Measurements from ENCODE around the gene NRCAM. TPM values are rescaled to one million over a fixed set of nuclear protein-coding genes. Genes with fewer than 3 reads are reported as not detected.

NRCAM gene
- polyA plus RNA-seq, 3 donors = not detected

GRCh38 chr7:108479751-108480150, 23.5 kb upstream of the NRCAM start:
- H3K27ac ChIP-seq (ENCODE audit: low read depth in 1 of 2, low read length in 2 of 2) = no peak overlapping the region
- peaks cover 58 to 94% of the 10 kb centered on the region in 2 donors for H3K36me3 ChIP-seq (replicated peaks in 1 of 2; ENCODE audit: control insufficient read depth in 1 of 2, insufficient read depth in 2 of 2, low read length in 2 of 2)
- H3K4me2 ChIP-seq (replicated peaks; ENCODE audit: extremely low read depth, low read length, poor library complexity, severe bottlenecking) = no peak overlapping the region
- no peak for DNase-seq
- H3K9me3 Mint-ChIP-seq = peaks cover 0 to under 1% (median 0%) of the 10 kb centered on the region in 7 donors
- H3K27ac Mint-ChIP-seq = no peak overlapping the region
- no peaks in the 10 kb centered on the region for H3K27me3 ChIP-seq (ENCODE audit: control insufficient read depth in 2 of 2, insufficient read depth in 2 of 2, low read length in 2 of 2)
- H3K27me3 Mint-ChIP-seq (ENCODE audit: low read depth in 3 of 3) = no peaks in the 10 kb centered on the region
- H3K4me3 Mint-ChIP-seq = no peak overlapping the region
- no peaks in the 10 kb centered on the region for H3K4me1 ChIP-seq (ENCODE audit: control insufficient read depth in 1 of 2, insufficient read depth in 2 of 2, low read length in 2 of 2)
- no peak overlapping the region for H3K4me3 ChIP-seq (replicated peaks in 1 of 3; ENCODE audit: low read depth in 2 of 3, low read length in 3 of 3)
- H3K9me3 ChIP-seq (replicated peaks in 1 of 2; ENCODE audit: control insufficient read depth in 1 of 2, insufficient read depth in 1 of 2, low read length in 2 of 2) = no peaks in the 10 kb centered on the region
- no peaks in the 10 kb centered on the region for H3K4me1 Mint-ChIP-seq
- no peaks in the 10 kb centered on the region for H3K79me2 ChIP-seq (ENCODE audit: insufficient read depth, low read length)
- H2AFZ ChIP-seq (ENCODE audit: insufficient read depth, low read depth, low read length, poor library complexity, severe bottlenecking) = no peak overlapping the region
- 100% methylated on average over 1 of the region's 2 CpGs for WGBS (ENCODE audit: insufficient coverage)
- intact Hi-C loops (cut with micrococcal nuclease) = no loop called here
- TF ChIP-seq, protein P1, sequence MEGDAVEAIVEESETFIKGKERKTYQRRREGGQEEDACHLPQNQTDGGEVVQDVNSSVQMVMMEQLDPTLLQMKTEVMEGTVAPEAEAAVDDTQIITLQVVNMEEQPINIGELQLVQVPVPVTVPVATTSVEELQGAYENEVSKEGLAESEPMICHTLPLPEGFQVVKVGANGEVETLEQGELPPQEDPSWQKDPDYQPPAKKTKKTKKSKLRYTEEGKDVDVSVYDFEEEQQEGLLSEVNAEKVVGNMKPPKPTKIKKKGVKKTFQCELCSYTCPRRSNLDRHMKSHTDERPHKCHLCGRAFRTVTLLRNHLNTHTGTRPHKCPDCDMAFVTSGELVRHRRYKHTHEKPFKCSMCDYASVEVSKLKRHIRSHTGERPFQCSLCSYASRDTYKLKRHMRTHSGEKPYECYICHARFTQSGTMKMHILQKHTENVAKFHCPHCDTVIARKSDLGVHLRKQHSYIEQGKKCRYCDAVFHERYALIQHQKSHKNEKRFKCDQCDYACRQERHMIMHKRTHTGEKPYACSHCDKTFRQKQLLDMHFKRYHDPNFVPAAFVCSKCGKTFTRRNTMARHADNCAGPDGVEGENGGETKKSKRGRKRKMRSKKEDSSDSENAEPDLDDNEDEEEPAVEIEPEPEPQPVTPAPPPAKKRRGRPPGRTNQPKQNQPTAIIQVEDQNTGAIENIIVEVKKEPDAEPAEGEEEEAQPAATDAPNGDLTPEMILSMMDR (IDR thresholded peaks at IDR 0.05) = no peak
- H4K20me1 ChIP-seq (ENCODE audit: insufficient read depth, low read length) = no peaks in the 10 kb centered on the region
- no peak overlapping the region for H3K9ac ChIP-seq (ENCODE audit: insufficient read depth, low read length, poor library complexity, severe bottlenecking)
- H3K36me3 Mint-ChIP-seq = peaks cover 74 to 80% of the 10 kb centered on the region in 2 donors

DNA sequence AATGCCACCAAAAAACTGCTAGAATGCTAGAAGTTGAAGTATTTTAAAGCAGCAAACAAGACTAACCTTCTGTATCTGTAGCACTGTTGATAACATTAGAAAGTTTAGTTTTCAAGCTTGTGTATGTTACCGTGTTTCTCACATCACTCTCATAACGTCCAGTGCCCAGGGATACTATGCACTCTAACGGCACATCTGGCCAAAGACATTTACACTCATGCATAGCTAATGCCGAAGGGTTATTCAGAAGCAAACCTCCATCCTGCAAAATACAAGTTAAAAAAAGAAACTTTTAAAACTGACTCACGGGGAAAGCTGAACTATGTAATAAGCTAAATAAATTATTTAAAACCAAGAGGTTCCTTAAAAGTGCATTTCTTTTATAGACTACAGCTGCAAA, 22.9 kb upstream of the NRCAM start:
- Mint-ChIP-seq H3K4me3 (no peak overlapping the region), H3K4me1 (no peaks in the 10 kb centered on the region), H3K36me3 (peaks cover 77 to 82% of the 10 kb centered on the region in 2 donors), H3K27me3 (ENCODE audit: low read depth in 3 of 3) (no peaks in the 10 kb centered on the region), H3K27ac (no peak overlapping the region), H3K9me3 (peaks cover 0 to 2% (median 0%) of the 10 kb centered on the region in 7 donors)
- Histone ChIP-seq H2AFZ (ENCODE audit: insufficient read depth, low read depth, low read length, poor library complexity, severe bottlenecking) (no peak overlapping the region), H3K27ac (ENCODE audit: low read depth in 1 of 2, low read length in 2 of 2) (no peak overlapping the region), H3K9me3 (replicated peaks in 1 of 2; ENCODE audit: control insufficient read depth in 1 of 2, insufficient read depth in 1 of 2, low read length in 2 of 2) (no peaks in the 10 kb centered on the region), H3K27me3 (ENCODE audit: control insufficient read depth in 2 of 2, insufficient read depth in 2 of 2, low read length in 2 of 2) (no peaks in the 10 kb centered on the region), H4K20me1 (ENCODE audit: insufficient read depth, low read length) (no peaks in the 10 kb centered on the region), H3K36me3 (replicated peaks in 1 of 2; ENCODE audit: control insufficient read depth in 1 of 2, insufficient read depth in 2 of 2, low read length in 2 of 2) (peaks cover 57 to 94% of the 10 kb centered on the region in 2 donors), H3K4me1 (ENCODE audit: control insufficient read depth in 1 of 2, insufficient read depth in 2 of 2, low read length in 2 of 2) (no peaks in the 10 kb centered on the region), H3K9ac (ENCODE audit: insufficient read depth, low read length, poor library complexity, severe bottlenecking) (no peak overlapping the region), H3K79me2 (ENCODE audit: insufficient read depth, low read length) (no peaks in the 10 kb centered on the region), H3K4me3 (replicated peaks in 1 of 3; ENCODE audit: low read depth in 2 of 3, low read length in 3 of 3) (no peak overlapping the region), H3K4me2 (replicated peaks; ENCODE audit: extremely low read depth, low read length, poor library complexity, severe bottlenecking) (no peak overlapping the region)
- DNase-seq = no peak
- intact Hi-C loops (cut with micrococcal nuclease) = no loop called here
- TF ChIP-seq, protein P1 (IDR thresholded peaks at IDR 0.05) = no peak
- WGBS (ENCODE audit: insufficient coverage) = no CpG with 5 or more reads among the region's 5 CpGs

Measured in CD14-positive monocyte (primary cell).